Posterior cingulate gyrus (tissue), 11 donors: ENCODE data around the gene XAF1.
"Not testable (repeated sequence)": the region's sequence is repeated elsewhere in the genome, so short reads cannot be mapped to it uniquely, and the experiment has no call there.

ENCODE experiments used
- DNase-seq, 10 donors: peaks; one replicate each; pipeline versions ENCODE4 v3.0.0 to v3.0.0-alpha.2; 2020 to 2021; ENCODE audit warnings: mixed read lengths in 3 of 10
- intact Hi-C: fragments of 100-400 bp; cut with DNase I; formaldehyde crosslinking; loops from one replicate; pipeline ENCODE4 v1.15.1; 2023

The XAF1 gene

GRCh38 chr17:6752068-6752909 lies 3.6 kb upstream of the XAF1 start:
- DNase-seq: peak in 1 of 10 donors; percentile 60
- intact Hi-C loops: no loop called here

GRCh38 chr17:6753006-6753445 lies 2.8 kb upstream of the XAF1 start:
- intact Hi-C loops: no loop called here
- DNase-seq: peak in 3 of 10 donors; percentile 19 to 81 (median 43)

- intact Hi-C loops: no loop called here
- DNase-seq: peak in 1 of 10 donors; percentile 65
Measured at GRCh38 chr17:6753546-6753945, 2.3 kb upstream of the XAF1 start.

GRCh38 chr17:6755281-6755680 lies 565 bp upstream of the XAF1 start:
- intact Hi-C loops: no loop called here
- peak in 1 of 10 donors; percentile 42 for DNase-seq

GRCh38 chr17:6756425-6757031 lies 682 bp downstream of the XAF1 start:
- no peak for DNase-seq
- intact Hi-C loops: no loop called here

GRCh38 chr17:6757747-6758146 lies 1.9 kb downstream of the XAF1 start:
- DNase-seq: no peak
- intact Hi-C loops: no loop called here

- DNase-seq: peak in 1 of 10 donors; percentile 72
- intact Hi-C loops: no loop called here
Measured at GRCh38 chr17:6761779-6762178, 5.9 kb downstream of the XAF1 start.

GRCh38 chr17:6768447-6768846 lies 12.6 kb downstream of the XAF1 start:
- no peak for DNase-seq
- intact Hi-C loops: no loop called here

- no peak for DNase-seq
- intact Hi-C loops: no loop called here
Measured at GRCh38 chr17:6772016-6772415, 16.2 kb downstream of the XAF1 start.

GRCh38 chr17:6774906-6775305 lies 19.1 kb downstream of the XAF1 start:
- DNase-seq, intact Hi-C loops: not testable (repeated sequence)

- intact Hi-C loops: no loop called here
- peak in 1 of 10 donors; percentile 71 for DNase-seq
Measured at GRCh38 chr17:6775871-6776405, 20.1 kb downstream of the XAF1 start, which contains the start of gene FBXO39. Gene FBXO39, plus strand, starts transcription at chr17:6776215. Its CDS starts 3,654 bp downstream, at chr17:6779869.

GRCh38 chr17:6779411-6779810 lies 23.6 kb downstream of the XAF1 start:
- intact Hi-C loops: no loop called here
- DNase-seq: no peak

GRCh38 chr17:6780001-6780400 lies 24.2 kb downstream of the XAF1 start:
- DNase-seq: no peak
- intact Hi-C loops: no loop called here

GRCh38 chr17:6780886-6781285 lies 25.0 kb downstream of the XAF1 start:
- no peak for DNase-seq
- intact Hi-C loops: no loop called here

- DNase-seq: no peak
- intact Hi-C loops: no loop called here
Measured at GRCh38 chr17:6782244-6782643, 26.4 kb downstream of the XAF1 start.

- intact Hi-C loops: no loop called here
- DNase-seq: no peak
Measured at GRCh38 chr17:6786618-6787017, 30.8 kb downstream of the XAF1 start.

GRCh38 chr17:6787081-6787693 lies 31.3 kb downstream of the XAF1 start:
- DNase-seq: no peak
- intact Hi-C loops: no loop called here

- intact Hi-C loops: no loop called here
- no peak for DNase-seq
Measured at GRCh38 chr17:6789146-6789545, 33.3 kb downstream of the XAF1 start.

GRCh38 chr17:6793748-6794493 lies 38.1 kb downstream of the XAF1 start:
- DNase-seq: no peak
- intact Hi-C loops: no loop called here
